ENCODE data around the gene MIER2.
"Not testable (repeated sequence)": the region's sequence is repeated elsewhere in the genome, so short reads cannot be mapped to it uniquely, and the experiment has no call there.

DNA sequence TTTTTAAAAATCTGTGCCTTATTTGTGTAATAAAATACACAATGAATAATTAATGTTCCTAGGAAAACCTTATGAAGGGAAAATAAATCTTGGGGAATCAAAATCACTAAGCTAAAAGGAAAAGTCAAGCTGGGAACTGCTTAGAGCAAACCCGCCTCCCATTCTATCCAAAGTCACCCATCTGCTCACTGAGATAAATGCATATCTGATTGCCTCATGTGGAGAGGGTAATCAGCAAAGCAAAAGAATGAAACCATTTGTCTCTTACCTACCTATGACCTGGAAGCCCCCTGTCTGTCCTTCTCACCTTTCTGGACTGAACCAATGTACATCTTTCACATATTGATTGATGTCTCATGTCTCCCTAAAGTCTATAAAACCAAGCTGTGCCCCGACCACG is 87.8 kb downstream of the MIER2 start:
- not testable (repeated sequence) for TF ChIP-seq RCOR1 (IDR thresholded peaks at IDR 0.05; ENCODE audit: low read depth, low read length); HDAC2 (IDR thresholded peaks at IDR 0.05); RFX5 (IDR thresholded peaks at IDR 0.05); MYC (IDR thresholded peaks at IDR 0.05; ENCODE audit: borderline replicate concordance, low read length); CHD2 (IDR thresholded peaks at IDR 0.05; ENCODE audit: low read length, partially characterized antibody); CBX8 (IDR thresholded peaks at IDR 0.05)
- TF ChIP-seq, protein P1, sequence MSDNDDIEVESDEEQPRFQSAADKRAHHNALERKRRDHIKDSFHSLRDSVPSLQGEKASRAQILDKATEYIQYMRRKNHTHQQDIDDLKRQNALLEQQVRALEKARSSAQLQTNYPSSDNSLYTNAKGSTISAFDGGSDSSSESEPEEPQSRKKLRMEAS (IDR thresholded peaks at IDR 0.05): not testable (repeated sequence)
- TF ChIP-seq, protein P2, sequence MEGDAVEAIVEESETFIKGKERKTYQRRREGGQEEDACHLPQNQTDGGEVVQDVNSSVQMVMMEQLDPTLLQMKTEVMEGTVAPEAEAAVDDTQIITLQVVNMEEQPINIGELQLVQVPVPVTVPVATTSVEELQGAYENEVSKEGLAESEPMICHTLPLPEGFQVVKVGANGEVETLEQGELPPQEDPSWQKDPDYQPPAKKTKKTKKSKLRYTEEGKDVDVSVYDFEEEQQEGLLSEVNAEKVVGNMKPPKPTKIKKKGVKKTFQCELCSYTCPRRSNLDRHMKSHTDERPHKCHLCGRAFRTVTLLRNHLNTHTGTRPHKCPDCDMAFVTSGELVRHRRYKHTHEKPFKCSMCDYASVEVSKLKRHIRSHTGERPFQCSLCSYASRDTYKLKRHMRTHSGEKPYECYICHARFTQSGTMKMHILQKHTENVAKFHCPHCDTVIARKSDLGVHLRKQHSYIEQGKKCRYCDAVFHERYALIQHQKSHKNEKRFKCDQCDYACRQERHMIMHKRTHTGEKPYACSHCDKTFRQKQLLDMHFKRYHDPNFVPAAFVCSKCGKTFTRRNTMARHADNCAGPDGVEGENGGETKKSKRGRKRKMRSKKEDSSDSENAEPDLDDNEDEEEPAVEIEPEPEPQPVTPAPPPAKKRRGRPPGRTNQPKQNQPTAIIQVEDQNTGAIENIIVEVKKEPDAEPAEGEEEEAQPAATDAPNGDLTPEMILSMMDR (IDR thresholded peaks at IDR 0.05): not testable (repeated sequence)

Data from A549 (cell line).